HG03064 (cell line): Measurements from ENCODE around the gene CDH7.

Experiments used
- ATAC-seq: cut with Tn5 transposase; IDR thresholded peaks from one replicate; pipeline ENCODE4 v1.9.1; 2021; ENCODE audit warnings: low read depth; ENCODE audit not compliant: unreplicated experiment

Gene CDH7

DNA sequence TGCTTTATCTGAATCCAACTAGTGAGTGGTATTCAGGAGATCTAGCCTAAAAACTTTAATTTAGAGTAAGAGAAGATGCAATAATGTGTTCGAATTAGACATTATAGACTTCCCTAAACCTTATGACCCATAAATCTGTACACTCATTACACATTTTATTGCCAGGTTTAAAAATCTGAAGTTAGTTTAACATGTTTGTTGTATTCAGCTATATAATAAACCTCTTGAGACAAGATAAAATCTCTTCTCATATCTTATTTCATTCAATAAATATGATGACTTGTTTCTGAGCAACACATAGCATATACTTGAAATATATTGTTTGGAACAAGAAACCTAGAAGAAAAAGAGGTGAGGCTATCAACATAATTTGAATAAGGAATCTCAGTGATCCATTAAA lies 150.7 kb downstream of the CDH7 start:
- ATAC-seq, result no peak

DNA sequence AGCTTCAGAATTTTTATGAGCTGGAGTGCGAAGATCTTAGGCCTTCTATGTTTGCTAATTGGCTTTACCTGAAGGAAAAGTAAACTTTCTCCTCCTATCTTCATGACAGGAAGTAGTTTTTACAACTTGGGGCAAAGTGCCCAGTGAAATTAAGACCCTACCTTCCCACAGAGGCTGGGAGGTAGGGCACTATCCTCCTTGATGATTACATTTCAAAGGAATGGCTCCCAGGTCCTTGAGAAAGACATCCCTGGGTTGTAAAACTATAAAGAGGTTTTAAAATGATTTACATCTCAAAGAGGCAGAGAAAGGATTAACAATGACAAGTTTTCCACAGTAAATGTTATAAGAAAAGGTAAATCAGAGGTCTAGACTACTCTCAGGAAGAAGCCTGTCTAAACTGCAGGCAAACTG lies 155.8 kb downstream of the CDH7 start:
- ATAC-seq, result no peak

DNA sequence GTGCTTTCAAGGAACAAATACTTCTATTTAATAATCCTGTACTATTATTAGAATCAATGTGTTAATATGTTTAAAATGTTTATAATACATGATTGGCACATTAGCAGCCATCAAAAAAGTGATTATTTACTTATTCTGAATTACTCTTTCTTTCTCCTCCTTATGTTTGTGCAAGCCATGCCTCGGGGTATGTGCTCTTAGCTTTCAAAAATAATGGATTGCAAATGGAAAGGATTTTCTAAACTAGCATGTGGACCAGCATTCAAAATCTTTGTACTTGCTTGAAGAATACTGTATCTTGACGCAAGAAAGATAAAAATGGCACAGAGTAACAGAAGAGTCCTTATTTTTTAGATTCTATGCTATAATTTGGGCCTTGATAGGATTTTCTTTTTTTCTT lies 156.5 kb downstream of the CDH7 start:
- ATAC-seq, result no peak

DNA sequence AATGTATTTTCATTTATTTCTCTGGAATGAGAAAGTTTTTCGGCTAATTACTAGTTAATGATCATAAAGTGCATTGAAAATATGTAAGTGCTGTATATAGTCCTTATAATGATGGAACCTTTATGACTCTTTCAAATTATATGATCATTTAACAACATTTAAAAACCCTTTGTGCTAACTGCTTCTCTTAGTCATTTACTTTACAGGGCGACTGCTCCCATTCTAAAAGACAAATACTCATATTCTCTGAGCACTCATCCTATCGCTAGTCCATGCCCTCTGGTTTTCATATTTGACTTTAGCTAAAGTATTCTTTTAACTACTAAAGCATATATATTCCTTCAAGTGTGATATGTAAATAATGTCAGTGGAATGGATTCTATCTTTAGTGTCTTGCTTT lies 168.2 kb downstream of the CDH7 start:
- ATAC-seq, result no peak

DNA sequence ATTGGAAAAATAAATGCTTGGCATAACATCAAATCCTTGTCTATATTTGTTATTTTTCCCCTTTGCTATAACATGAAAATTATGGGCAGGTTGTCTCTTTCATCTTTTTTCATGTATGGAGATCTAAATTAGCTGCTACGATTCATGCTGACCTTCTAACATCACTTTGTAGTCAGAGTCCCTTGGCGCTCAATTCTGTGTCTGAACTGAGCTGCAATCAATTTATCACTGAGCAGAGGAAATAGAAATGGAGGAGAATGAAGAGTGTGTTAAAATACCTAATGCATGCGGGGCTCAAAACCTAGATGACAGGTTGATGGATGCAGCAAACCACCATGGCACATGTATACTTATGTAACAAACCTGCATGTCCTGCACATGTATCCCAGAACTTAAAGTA lies 168.9 kb downstream of the CDH7 start:
- no peak for ATAC-seq

DNA sequence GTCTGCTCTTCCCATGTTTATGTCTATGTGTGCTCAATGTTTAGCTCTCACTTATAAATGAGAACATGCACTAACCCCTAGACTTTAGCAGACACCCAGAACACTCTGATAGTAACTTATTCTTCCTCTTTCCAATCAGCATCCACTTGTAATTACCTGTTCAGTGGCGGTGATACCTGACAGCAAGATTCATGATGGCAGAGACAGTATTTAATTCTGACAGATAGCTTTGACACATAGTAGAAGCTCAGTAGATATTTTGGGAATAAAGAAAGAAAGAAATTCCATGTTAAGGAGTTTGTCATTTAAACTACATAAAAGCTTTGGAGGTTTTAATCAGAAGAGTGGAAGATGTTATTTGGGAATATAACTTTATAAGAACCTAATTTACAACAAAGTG lies 171.3 kb downstream of the CDH7 start:
- ATAC-seq, result no peak

DNA sequence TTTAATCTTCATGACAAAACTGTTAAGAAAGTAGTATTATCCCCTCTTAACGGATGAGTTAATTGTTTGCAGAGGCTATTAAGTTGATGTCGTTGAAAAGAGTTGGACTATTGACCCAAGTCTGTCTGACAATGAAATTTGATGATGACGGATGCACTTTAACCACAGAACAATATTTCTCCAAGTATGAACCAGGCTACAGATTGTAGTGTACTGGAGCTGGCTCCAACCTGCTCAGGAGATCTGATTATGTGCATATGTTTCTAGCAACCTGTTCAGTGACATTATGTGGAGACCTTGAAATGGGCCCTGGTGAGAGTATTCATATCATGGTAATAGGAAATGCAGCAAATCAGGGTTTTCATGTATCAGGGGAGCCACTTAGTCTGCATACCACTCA lies 174.1 kb downstream of the CDH7 start:
- ATAC-seq, result no peak

DNA sequence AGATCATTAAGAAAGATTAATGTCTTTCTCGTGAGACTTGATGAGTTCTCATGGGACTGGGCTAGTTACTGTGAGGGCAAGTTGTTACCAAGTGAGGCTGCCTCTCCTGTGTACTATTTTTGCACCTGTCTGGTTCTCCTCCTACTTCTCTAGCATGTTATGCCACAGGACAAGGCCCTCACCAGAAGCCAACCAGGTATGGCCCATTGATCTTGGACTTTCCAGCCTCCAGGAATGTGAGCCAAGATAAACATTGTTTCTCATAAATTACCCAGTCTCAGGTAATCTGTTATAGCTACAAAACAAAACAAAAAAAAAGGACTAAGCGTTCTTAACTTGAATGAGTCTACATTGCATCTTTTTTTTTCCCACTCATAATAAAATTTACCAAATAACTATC lies 184.1 kb downstream of the CDH7 start:
- no peak for ATAC-seq

DNA sequence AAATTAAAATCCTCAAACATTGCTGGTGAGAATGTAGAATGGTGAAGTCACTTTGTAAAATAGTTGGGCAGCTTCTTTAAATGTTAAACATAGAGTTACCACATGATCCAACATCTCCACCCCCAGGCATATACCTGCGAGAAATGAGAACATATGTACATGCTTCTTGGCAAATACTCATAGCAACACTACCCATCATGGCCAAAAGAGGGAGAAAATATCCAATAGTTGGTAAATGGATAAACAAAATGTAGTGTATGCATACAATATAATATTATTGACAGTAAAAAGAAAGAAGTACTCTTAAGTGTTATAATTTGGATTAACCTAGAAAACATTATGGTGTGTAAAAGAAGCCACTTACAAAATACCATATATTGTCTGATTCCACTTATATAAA lies 185.9 kb downstream of the CDH7 start:
- ATAC-seq, result no peak

DNA sequence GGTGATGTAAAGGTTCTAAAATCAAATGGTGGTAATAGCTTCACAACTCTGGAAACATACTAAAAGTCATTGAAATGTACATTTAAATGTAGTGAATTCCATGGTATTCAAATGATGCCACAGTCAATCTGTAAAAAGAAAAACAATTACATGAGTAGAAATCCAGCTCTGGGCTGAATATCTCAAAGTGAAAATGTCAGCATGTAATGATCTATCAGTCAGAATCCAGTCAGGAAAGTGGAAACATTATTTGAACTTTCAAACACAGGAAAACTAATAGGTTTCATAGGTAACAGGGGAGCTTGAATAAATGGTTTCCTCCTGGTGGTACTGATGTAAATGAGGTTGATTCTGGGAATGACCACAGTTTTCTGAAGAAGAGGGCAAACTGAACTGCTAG lies 186.4 kb downstream of the CDH7 start:
- ATAC-seq, result no peak

DNA sequence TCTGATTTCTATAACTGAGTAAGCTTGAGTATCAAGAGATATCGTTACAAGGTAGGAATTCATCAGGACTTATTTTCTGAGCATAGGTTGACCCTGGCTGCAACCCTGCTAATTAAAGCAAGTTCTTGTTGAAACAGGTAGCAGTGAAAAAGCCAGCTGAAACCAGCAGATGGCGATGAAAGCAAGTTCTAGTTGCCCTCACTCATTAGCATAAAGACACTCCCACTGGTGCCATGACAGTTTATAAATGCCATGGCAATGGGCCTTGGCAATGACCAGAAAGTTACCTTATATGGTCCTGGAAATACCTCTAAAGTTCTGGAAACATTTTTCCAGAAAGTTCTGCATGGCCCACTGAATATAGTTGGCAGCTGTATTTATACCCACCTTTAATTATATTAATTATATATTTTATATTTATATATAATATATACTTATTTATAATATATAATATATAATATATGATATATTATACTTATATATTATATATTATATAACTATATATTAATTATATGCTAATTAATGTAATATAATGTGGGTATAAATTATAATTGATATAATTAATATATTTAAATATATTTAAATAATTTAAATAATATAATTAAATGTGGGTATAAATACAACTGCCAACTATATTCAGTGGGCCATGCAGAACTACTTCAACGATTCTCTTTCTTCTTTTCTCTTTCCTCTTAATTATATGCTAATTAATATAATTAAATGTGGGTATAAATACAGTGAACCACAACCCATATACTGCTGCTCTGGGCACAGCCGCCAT lies 188.0 kb downstream of the CDH7 start:
- no peak for ATAC-seq
